ENCODE data around the gene H19.

The H19 gene

DNA sequence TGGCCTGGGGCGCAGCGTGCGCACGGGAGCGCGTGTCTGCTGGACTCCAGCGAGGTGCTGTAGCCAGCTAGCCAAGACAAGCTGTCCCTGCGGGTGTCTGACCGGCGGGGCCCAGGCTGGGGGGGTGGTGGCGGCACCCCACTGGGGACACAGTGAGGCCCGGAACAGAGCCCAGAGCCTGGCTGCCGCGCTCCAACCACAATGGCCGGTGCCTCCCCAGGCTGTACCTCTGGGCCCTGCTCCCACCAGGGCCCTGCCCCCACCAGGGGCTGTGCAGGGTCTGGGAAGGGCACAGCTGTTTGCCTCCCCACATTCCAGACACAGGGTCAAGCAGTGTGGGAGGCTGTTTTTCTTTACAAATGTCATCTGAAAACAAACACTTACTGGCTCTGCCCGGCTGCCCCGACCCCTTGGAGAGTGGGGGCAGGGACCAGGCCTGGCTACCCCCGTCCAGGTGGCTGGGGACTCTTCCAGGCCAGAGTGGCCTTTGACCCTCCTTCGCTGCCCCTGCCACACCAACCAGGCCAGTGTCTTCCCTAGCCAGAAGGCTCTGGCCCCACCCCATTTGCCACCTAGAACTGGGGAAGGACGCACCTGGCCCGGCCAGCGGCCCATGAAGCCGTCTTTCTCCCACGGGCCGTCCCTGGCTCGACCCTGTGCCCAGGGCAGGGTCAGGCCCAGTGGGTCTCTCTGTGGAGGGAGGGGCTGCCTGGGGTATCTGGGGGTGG lies 14.6 kb downstream of the H19 start:
- no peak for DNase-seq (ENCODE audit: low read depth)

DNA sequence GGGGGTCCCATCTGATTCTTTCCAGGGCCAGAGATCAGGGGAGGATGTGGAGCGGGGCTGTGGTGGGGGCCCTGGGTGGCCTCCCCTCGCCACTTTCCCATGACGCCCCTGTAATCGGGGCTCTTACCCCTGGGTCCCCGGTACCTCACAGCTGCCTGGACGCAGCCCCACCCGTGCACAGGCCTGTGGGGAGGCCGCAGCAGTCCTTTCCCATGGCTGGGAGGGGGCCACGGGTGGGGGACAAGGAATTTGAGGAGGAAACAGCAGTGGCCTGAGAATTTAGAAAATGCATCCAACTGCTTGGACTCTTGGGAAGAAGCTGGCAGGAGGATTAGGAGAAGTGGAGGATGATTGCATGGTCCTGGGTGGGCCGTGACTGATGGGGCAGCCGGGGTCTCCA lies 18.0 kb downstream of the H19 start:
- DNase-seq (ENCODE audit: low read depth): no peak

- DNase-seq (ENCODE audit: low read depth): no peak
Measured at GRCh38 chr11:1978720-1979473, 18.7 kb downstream of the H19 start.

DNA sequence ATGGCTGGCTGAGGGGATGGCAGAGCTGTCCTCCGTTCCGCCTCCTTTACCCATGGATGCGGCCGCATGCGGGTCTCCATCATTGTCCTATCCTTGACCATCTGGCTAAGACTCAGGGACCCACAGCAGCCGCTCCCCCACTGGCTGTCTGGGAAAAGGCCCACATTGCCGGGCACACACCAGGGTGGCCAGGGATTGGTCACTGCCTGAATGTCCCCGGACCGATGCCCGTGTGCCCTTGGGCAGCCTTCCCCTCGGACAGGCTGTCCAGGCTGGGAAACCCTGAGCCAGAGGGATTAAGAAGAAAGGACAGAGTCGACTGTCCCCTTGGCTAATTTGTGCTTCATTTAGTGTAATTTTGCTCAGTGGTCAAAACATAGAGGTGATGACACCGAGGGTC lies 22.5 kb downstream of the H19 start:
- DNase-seq (ENCODE audit: low read depth): no peak

DNA sequence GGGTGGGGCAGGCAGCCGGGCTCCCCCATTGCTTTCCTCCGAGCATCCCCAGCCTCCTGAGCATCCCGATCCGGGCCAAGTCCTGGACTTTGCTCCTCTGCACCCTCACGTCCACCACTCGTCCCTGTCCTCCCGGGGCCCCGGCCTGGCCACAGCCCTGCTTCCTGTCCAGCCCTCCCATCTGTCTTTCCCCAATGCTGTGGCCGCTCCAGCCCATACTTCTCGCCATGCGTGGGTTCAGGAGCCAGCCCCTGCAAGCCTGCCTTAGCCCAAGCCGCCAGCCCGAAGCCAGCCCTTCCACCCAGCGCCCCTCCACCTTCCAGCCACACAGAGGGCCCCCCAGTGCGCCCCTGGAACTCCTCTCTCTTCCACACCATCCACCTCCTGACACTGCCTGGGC lies 26.7 kb downstream of the H19 start:
- no peak for DNase-seq (ENCODE audit: low read depth)

DNA sequence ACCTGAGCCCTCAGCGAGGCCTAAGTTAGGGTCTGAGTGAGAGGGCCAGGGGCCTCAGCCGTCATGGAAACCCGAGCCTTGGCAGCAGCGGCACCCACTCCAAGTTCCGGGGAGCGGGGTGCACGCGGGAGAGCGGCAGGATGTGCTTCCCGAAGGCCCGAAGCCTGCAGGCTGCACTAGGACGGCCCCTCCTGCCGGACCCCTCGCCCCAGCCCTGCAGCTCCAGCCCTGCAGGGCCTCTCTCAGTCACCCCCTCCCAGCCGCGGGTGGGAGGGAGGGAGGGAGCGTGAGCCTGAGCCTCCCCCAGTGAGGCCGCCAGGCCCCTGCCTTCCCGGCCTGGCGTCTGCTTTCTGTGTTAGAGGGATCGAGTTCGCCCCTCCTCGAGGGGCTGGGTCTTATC lies 27.9 kb downstream of the H19 start:
- no peak for DNase-seq (ENCODE audit: low read depth)

- no peak for DNase-seq (ENCODE audit: low read depth)
Measured at GRCh38 chr11:1969035-1969434, 28.6 kb downstream of the H19 start.

- no peak for DNase-seq (ENCODE audit: low read depth)
Measured at GRCh38 chr11:1968454-1969002, 29.1 kb downstream of the H19 start.

- DNase-seq (ENCODE audit: low read depth): no peak
Measured at GRCh38 chr11:1967641-1968225, 29.9 kb downstream of the H19 start.

DNA sequence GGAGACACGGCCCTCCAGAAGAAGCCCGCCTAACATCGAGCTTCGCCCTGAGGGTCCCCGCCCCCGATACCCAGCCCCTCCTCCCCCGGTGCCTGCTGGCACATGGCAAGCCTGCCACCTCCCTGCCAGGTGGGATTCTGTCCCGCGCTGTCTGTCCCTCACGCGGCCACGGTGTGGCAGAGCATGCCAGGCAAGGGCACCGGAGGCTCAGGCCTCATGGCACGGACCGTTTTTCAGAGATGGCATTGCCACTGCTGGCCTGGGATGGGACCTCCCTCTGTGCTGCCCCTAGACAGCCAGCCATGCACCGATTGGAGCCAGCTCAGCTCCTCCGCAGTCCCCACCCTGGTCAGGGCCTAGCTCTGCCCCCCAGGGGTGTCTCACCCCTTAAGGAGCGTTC lies 31.1 kb downstream of the H19 start:
- no peak for DNase-seq (ENCODE audit: low read depth)

DNA sequence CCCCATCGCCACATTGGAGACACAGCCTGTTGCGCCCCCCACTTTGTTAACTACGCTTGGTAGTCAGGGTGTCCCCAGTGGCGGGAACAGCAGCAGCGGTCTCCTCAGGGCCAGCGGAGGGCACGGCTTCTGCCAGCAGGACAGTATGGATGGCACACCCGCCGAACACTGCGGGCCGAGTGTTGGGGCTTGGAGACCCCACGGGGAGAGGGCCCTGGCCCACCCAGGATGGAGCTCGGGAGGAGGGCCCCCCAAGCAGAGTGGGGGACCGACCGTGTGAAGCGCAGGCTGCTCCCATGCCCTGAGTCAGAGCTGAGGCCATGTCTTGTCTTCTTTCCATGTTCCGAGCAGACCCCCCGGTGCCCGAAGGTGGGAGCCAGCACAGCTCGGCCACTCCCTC lies 32.7 kb downstream of the H19 start:
- no peak for DNase-seq (ENCODE audit: low read depth)

DNA sequence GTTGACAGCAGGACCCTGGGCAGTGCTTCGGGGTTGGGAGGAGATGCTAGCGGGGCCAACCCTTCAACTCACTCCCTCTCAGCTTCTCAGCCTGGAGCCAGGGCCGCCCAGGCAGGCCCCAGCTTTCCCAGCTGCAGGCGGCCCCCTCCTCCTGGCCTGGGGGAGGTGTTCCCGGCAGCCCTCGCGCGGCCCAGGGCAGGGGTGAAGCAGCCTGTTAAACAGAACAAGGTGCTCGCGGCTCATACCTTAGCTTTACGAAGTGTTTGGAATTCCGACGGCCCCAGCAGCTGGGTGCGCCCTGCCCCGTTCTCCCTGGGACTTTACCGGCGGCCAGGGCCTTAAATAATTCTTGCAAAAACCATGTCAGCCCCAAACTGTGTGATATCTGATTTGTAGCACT lies 33.3 kb downstream of the H19 start:
- DNase-seq (ENCODE audit: low read depth): no peak

DNA sequence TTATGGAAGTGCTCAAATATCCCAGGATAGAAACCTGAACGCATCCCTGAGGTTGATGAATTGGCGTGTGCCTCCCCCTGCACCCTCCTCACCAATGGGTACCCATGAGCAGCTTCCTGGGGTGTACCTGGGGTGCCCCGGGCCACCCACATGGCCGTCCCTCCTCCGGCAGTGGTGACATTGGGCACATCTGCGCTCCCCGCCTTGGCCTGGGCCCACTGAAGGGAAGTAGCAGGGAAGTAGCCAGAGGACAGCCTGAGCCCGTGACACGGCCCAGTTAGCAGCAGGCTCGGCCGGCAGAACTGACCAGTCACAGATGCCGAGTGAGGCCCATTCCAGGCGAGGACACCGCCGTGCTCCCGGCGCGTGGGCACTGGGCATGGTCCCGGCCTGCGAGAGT lies 33.8 kb downstream of the H19 start:
- no peak for DNase-seq (ENCODE audit: low read depth)

DNA sequence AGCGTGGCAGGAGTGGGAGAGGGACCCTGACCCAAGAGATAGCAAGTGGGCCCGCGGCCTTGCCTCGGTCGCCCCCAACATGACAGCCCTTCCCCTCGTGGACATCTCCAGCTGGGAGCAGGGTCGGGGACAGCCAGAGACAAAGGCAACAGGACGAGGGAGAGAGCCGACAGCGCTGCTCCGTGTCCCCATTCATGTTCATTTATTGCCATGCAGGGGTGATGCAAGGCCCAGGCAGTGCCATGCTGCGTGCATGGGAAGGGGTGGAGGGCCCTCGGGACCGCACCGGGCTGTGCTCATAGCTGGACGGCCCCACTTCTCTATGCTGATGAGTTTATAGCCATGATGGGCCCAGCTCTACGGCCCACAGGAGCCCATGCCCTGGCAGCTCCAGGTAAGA lies 37.9 kb downstream of the H19 start:
- DNase-seq (ENCODE audit: low read depth): no peak

- no peak for DNase-seq (ENCODE audit: low read depth)
Measured at GRCh38 chr11:1958367-1958766, 39.3 kb downstream of the H19 start.

- no peak for DNase-seq (ENCODE audit: low read depth)
Measured at GRCh38 chr11:1953489-1954266, 44.0 kb downstream of the H19 start.

DNA sequence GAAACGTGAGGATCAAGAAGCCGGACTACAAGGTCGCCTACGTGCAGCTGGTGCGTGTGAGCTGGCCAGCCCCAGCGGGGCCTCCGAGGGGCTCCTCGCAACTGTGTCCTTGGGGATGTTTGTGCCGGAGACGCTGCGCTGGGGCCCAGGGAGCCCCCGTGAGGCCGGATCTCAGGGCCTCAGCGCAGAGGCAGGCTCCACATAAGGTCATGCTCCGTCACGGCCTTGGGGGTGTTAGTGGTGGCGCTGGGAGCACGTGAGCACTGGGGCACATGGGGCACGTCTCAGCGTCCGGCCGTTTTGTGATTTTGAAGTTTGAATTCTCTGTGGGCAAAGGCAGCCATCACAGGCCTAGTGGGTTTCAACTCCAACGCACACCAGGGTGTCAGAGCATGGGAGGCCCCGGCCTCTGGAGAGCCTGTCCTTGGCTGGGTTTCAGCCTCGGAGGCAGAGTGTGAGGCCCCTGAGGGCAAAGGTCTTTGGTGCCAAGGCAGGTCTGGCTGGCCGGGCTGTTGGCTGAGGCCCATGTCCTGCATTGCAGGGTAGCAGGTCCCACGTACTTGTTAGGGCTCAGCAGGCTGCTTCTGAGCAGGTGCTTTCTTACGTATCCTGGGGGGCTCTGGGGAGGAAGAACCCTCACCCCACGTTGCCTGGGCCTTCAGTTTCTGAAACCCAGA lies 44.7 kb downstream of the H19 start:
- DNase-seq (ENCODE audit: low read depth): no peak

DNA sequence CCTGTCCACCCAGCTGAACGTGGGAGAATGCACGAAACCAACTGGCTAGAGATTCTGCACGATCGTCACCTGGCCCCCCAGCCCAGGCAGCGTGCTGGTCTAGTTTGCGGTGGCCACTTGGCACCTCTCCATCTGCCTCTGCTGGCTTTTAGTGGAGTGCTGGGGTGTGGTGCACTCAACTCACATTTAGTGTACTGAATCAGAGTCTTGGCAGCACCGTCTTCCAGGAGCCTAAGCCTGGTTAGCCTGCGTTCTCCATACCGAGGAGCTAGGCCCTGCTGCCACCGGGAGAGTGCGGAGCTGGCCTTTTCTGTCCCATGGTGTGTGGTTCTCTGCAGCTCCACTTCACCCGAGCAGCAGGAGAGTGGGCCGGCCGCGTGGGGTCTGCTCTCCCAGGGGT lies 47.7 kb downstream of the H19 start:
- no peak for DNase-seq (ENCODE audit: low read depth)

DNA sequence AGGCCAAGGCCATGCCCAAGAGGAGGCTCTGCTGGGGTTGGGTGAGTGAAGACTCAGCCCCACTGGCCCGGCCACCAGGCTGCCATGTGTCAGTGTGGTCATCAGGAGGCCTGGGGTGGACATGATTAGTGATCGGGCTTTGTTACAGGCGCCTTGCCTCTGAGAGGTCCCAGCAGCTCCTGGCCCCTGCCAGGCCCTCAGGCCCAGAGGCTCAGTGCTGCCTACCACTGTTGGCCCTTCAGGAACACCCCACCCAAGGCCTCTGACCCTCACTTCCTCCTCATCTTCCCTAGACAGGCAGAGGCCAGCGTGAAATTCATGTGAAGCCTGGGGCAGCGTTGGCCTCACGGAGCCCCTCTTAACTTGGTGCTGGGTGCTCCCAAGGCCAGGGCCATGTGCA lies 48.3 kb downstream of the H19 start:
- no peak for DNase-seq (ENCODE audit: low read depth)

DNA sequence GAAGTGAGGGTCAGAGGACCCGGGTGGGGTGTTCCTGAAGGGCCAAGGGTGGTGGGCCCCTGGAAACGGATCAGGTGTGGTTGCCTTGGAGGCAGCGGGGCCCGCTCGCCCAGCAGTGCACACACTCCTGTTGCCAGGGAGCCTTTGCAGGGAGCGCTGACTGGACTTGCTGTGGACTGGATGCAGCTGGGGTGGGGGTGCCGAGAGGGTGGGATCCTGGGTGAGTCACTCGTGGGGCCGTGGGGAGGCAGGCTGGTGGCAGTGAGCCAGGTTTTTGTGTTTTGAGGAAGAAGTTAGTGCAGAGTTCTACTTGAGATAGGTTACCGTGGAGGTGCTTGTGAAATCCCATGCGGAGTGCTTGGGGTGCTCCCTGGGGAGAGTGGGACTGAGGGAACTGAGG lies 49.3 kb downstream of the H19 start:
- no peak for DNase-seq (ENCODE audit: low read depth)

- DNase-seq (ENCODE audit: low read depth): no peak
Measured at GRCh38 chr11:1947592-1948237, 49.9 kb downstream of the H19 start.
